Fibroblast of mammary gland (primary cell): Measurements from ENCODE around the gene TAGAP.

ENCODE experiments used
- DNase-seq: peaks from one replicate; pipeline ENCODE4 v3.0.0-alpha.2; 2010; ENCODE audit warnings: low read depth
- H3K4me3 ChIP-seq: 2 replicates; pipeline ENCODE4 v1.5.1; 2011; ENCODE audit warnings: low read depth, mild to moderate bottlenecking, low read length, moderate library complexity; ENCODE audit not compliant: control insufficient read depth
- CTCF ChIP-seq: conservative IDR thresholded peaks from 2 replicates; pipeline ENCODE4 v1.5.1; 2011; ENCODE audit warnings: low read depth, low read length, inconsistent platforms; ENCODE audit not compliant: control insufficient read depth, insufficient read depth

TAGAP gene

GRCh38 chr6:159059885-159060506, 15.2 kb upstream of the TAGAP start:
- TF ChIP-seq CTCF, result no peak
- DNase-seq, result no peak
- H3K4me3 ChIP-seq, result no peak overlapping the region

GRCh38 chr6:159059141-159059540, 14.3 kb upstream of the TAGAP start:
- no peak overlapping the region for H3K4me3 ChIP-seq
- no peak for DNase-seq
- TF ChIP-seq CTCF, result no peak

GRCh38 chr6:159056899-159057298, 12.1 kb upstream of the TAGAP start:
- no peak for DNase-seq
- no peak for TF ChIP-seq CTCF
- no peak overlapping the region for H3K4me3 ChIP-seq

- TF ChIP-seq CTCF, result no peak
- H3K4me3 ChIP-seq, result no peak overlapping the region
- no peak for DNase-seq
Measured at GRCh38 chr6:159056432-159056831, 11.6 kb upstream of the TAGAP start.

GRCh38 chr6:159056003-159056402, 11.2 kb upstream of the TAGAP start:
- DNase-seq, result no peak
- no peak overlapping the region for H3K4me3 ChIP-seq
- TF ChIP-seq CTCF, result no peak

- H3K4me3 ChIP-seq, result no peak overlapping the region
Measured at GRCh38 chr6:159053781-159054398, 9.1 kb upstream of the TAGAP start.

More at GRCh38 chr6:159053781-159054398, 9.1 kb upstream of the TAGAP start:
- DNase-seq, result no peak
- TF ChIP-seq CTCF, result no peak
